ENCODE measurements around the gene RRP8. TPM values are rescaled to one million over a fixed set of nuclear protein-coding genes. Genes with fewer than 3 reads are reported as not detected.

The RRP8 gene
- total RNA-seq, 1 experiment from 2014 or later = 15.1 TPM

- no peak overlapping the region for H2AFZ ChIP-seq (ENCODE audit: low read length)
- no peaks in the 10 kb centered on the region for H3K36me3 ChIP-seq (ENCODE audit: low read depth, low read length)
- peaks cover 37% of the 10 kb centered on the region for H3K27me3 ChIP-seq (ENCODE audit: low read length)
- BruUV-seq (replicated peaks) = no TSS peak
- no peak overlapping the region for H3K4me2 ChIP-seq (ENCODE audit: low read length)
- intact Hi-C loops (cut with micrococcal nuclease) = no loop called here
- no peaks in the 10 kb centered on the region; the same call in 1 of the 2 replicates for H3K4me1 ChIP-seq (ENCODE audit: insufficient read depth, low read length)
- ChIA-PET CTCF (no interaction called here), POLR2A (ENCODE audit: unreplicated experiment) (no interaction called here)
- H3K9ac ChIP-seq (ENCODE audit: low read length) = no peak overlapping the region
- no peak overlapping the region for H3K27ac ChIP-seq (ENCODE audit: low read length)
- H3K4me3 ChIP-seq (ENCODE audit: low read length) = no peak overlapping the region
- no peak for DNase-seq
- no peak for ATAC-seq
- H3K79me2 ChIP-seq (ENCODE audit: low read length) = no peaks in the 10 kb centered on the region
- H3K9me3 ChIP-seq (ENCODE audit: low read length) = no peaks in the 10 kb centered on the region
- H3K9me2 ChIP-seq (replicated peaks; ENCODE audit: low read length) = no peaks in the 10 kb centered on the region
- H4K20me1 ChIP-seq (ENCODE audit: low read length) = no peaks in the 10 kb centered on the region
- TF ChIP-seq CTCF (conservative IDR thresholded peaks at IDR 0.05; ENCODE audit: low read depth, low read length) (no peak), EZH2 (IDR thresholded peaks at IDR 0.05; ENCODE audit: low read length, unreplicated experiment) (no peak), EZH2phosphoT487 (IDR thresholded peaks at IDR 0.05; ENCODE audit: borderline replicate concordance, low read length) (no peak)
- H3F3A ChIP-seq (ENCODE audit: low read length, unreplicated experiment) = no peaks in the 10 kb centered on the region
Measured at GRCh38 chr11:6646576-6646917, 43.1 kb upstream of the RRP8 start.

GRCh38 chr11:6646071-6646470 lies 42.7 kb upstream of the RRP8 start:
- no peak for ATAC-seq

GRCh38 chr11:6642957-6643356 lies 39.5 kb upstream of the RRP8 start:
- H3K4me3 ChIP-seq (ENCODE audit: low read length) = no peak overlapping the region
- no peaks in the 10 kb centered on the region for H4K20me1 ChIP-seq (ENCODE audit: low read length)
- TF ChIP-seq EZH2 (IDR thresholded peaks at IDR 0.05; ENCODE audit: low read length, unreplicated experiment) (no peak), EZH2phosphoT487 (IDR thresholded peaks at IDR 0.05; ENCODE audit: borderline replicate concordance, low read length) (no peak), CTCF (conservative IDR thresholded peaks at IDR 0.05; ENCODE audit: low read depth, low read length) (no peak)
- no peak overlapping the region for H2AFZ ChIP-seq (ENCODE audit: low read length)
- no peaks in the 10 kb centered on the region for H3K4me1 ChIP-seq (ENCODE audit: insufficient read depth, low read length)
- ChIA-PET CTCF (no interaction called here), POLR2A (ENCODE audit: unreplicated experiment) (no interaction called here)
- H3K4me2 ChIP-seq (ENCODE audit: low read length) = no peak overlapping the region
- no peak overlapping the region for H3K27ac ChIP-seq (ENCODE audit: low read length)
- H3K9me2 ChIP-seq (replicated peaks; ENCODE audit: low read length) = no peaks in the 10 kb centered on the region
- peaks cover 21% of the 10 kb centered on the region for H3K27me3 ChIP-seq (ENCODE audit: low read length)
- ATAC-seq = no peak
- H3K36me3 ChIP-seq (ENCODE audit: low read depth, low read length) = no peaks in the 10 kb centered on the region
- no peaks in the 10 kb centered on the region for H3K79me2 ChIP-seq (ENCODE audit: low read length)
- BruUV-seq (replicated peaks) = no TSS peak
- no peak for DNase-seq
- intact Hi-C loops (cut with micrococcal nuclease) = no loop called here
- no peaks in the 10 kb centered on the region for H3K9me3 ChIP-seq (ENCODE audit: low read length)
- H3F3A ChIP-seq (ENCODE audit: low read length, unreplicated experiment) = no peaks in the 10 kb centered on the region
- H3K9ac ChIP-seq (ENCODE audit: low read length) = no peak overlapping the region

More at GRCh38 chr11:6646071-6646470, 42.7 kb upstream of the RRP8 start:
- Histone ChIP-seq H3K27me3 (ENCODE audit: low read length) (peaks cover 34% of the 10 kb centered on the region), H3K9me2 (replicated peaks; ENCODE audit: low read length) (no peaks in the 10 kb centered on the region), H3F3A (ENCODE audit: low read length, unreplicated experiment) (no peaks in the 10 kb centered on the region), H2AFZ (ENCODE audit: low read length) (no peak overlapping the region), H3K36me3 (ENCODE audit: low read depth, low read length) (no peaks in the 10 kb centered on the region), H3K79me2 (ENCODE audit: low read length) (no peaks in the 10 kb centered on the region), H3K27ac (ENCODE audit: low read length) (no peak overlapping the region), H3K4me3 (ENCODE audit: low read length) (no peak overlapping the region), H3K9me3 (ENCODE audit: low read length) (no peaks in the 10 kb centered on the region), H3K9ac (ENCODE audit: low read length) (no peak overlapping the region), H4K20me1 (ENCODE audit: low read length) (no peaks in the 10 kb centered on the region), H3K4me1 (ENCODE audit: insufficient read depth, low read length) (no peaks in the 10 kb centered on the region; the same call in 1 of the 2 replicates), H3K4me2 (ENCODE audit: low read length) (no peak overlapping the region)
- intact Hi-C loops (cut with micrococcal nuclease) = no loop called here
- ChIA-PET POLR2A (ENCODE audit: unreplicated experiment) (no interaction called here), CTCF (no interaction called here)
- DNase-seq = no peak
- TF ChIP-seq EZH2phosphoT487 (IDR thresholded peaks at IDR 0.05; ENCODE audit: borderline replicate concordance, low read length) (no peak), EZH2 (IDR thresholded peaks at IDR 0.05; ENCODE audit: low read length, unreplicated experiment) (no peak), CTCF (conservative IDR thresholded peaks at IDR 0.05; ENCODE audit: low read depth, low read length) (no peak)
- BruUV-seq (replicated peaks) = no TSS peak
